HepG2 (cell line): ENCODE measurements around the gene CLIC1. TPM values are rescaled to one million over a fixed set of nuclear protein-coding genes. Genes with fewer than 3 reads are reported as not detected.

Source experiments
- ARNT2 ChIP-seq: sonication (generic); formaldehyde crosslinking; IDR thresholded peaks from 2 replicates; pipeline ENCODE4 v1.8.0; 2022; ENCODE audit warnings: mild to moderate bottlenecking, low read depth, missing genetic modification reagents, moderate library complexity
- ATF3 ChIP-seq: sonication (generic); formaldehyde crosslinking; IDR thresholded peaks from 2 replicates; pipeline ENCODE4 v1.4.0; 2020; ENCODE audit warnings: missing genetic modification reagents
- BRCA1 ChIP-seq: sonication (generic); formaldehyde crosslinking; IDR thresholded peaks from 2 replicates; pipeline ENCODE4 v1.4.0; 2020; ENCODE audit warnings: missing genetic modification reagents
- FIP1L1 ChIP-seq: fragments of 200-400 bp; formaldehyde crosslinking; IDR thresholded peaks from 2 replicates; pipeline ENCODE4 v1.6.1; 2018; ENCODE audit warnings: low read depth, mild to moderate bottlenecking, low read length, moderate library complexity, borderline replicate concordance; ENCODE audit not compliant: insufficient read depth
- HMGA1 ChIP-seq: sonication (generic); formaldehyde crosslinking; conservative IDR thresholded peaks from 2 replicates; pipeline ENCODE4 v1.4.0; 2020; ENCODE audit warnings: missing genetic modification reagents
- NCOA1 ChIP-seq: sonication (generic); formaldehyde crosslinking; IDR thresholded peaks from 2 replicates; pipeline ENCODE4 v1.9.0; 2021; ENCODE audit warnings: missing genetic modification reagents
- SRF ChIP-seq: IDR thresholded peaks from 2 replicates; pipeline ENCODE4 v1.6.1; 2011; ENCODE audit warnings: mild to moderate bottlenecking, low read depth, low read length, moderate library complexity
- TFDP2 ChIP-seq: sonication (generic); formaldehyde crosslinking; IDR thresholded peaks from 2 replicates; pipeline ENCODE4 v1.4.0; 2020; ENCODE audit warnings: missing genetic modification reagents
- ZKSCAN1 ChIP-seq: fragments of 150-350 bp; IDR thresholded peaks from 2 replicates; pipeline ENCODE4 v1.6.1; 2014; ENCODE audit warnings: low read length
- ZNF180 ChIP-seq: sonication (generic); formaldehyde crosslinking; IDR thresholded peaks from 2 replicates; pipeline ENCODE4 v1.4.0; 2020; ENCODE audit warnings: low read depth, missing genetic modification reagents, borderline replicate concordance
- ZNF337 ChIP-seq: sonication (generic); formaldehyde crosslinking; IDR thresholded peaks from 2 replicates; pipeline ENCODE4 v1.5.1; 2020; ENCODE audit warnings: missing genetic modification reagents, low read depth, mild to moderate bottlenecking, borderline replicate concordance
- ZNF431 ChIP-seq: sonication (generic); formaldehyde crosslinking; IDR thresholded peaks from 2 replicates; pipeline ENCODE4 v1.9.0; 2022; ENCODE audit warnings: missing genetic modification reagents, low read depth, mild to moderate bottlenecking, borderline replicate concordance
- ZNF607 ChIP-seq: sonication (generic); formaldehyde crosslinking; IDR thresholded peaks from 2 replicates; pipeline ENCODE4 v1.5.1; 2020; ENCODE audit warnings: missing genetic modification reagents, mild to moderate bottlenecking, borderline replicate concordance
- ZNF800 ChIP-seq: sonication (generic); formaldehyde crosslinking; IDR thresholded peaks from 2 replicates; pipeline ENCODE4 v1.4.0; 2020; ENCODE audit warnings: missing genetic modification reagents
- polyA plus RNA-seq, 8 experiments: library from polyadenylated mRNA; depleted of rRNA in 3 of 8; stranded (reverse) in 7 of 8; unstranded in 1 of 8; fragments of >200 nt; fragmentation: Illumina TruSeq in 4 of 8; extraction: Trizol in 4 of 8; gene quantifications; 2 replicates each; pipeline versions ENCODE4 v1.2.1 to v1.2.3, GENCODE V29; 2011 to 2016; ENCODE audit warnings: low read depth in 4 of 8, missing spikeins in 1 of 8, mixed read lengths in 1 of 8; ENCODE audit not compliant: insufficient read depth in 1 of 8
- total RNA-seq, 5 experiments: library from RNA; depleted of rRNA; stranded (reverse); fragments of >200 nt; fragmentation: Illumina TruSeq; extraction: Trizol; gene quantifications; 2 replicates each; pipeline ENCODE4 v1.2.3, GENCODE V29; 2016; ENCODE audit warnings: low read depth in 1 of 5
- TF ChIP-seq, protein P1 (sequence below), 2 experiments: fragments of 450-650 bp in 1 of 2; sonication (generic) in 1 of 2; formaldehyde crosslinking; IDR thresholded peaks; 2 replicates each; pipeline versions ENCODE4 v1.5.0 to v1.8.0; 2020 to 2022; ENCODE audit warnings: mild to moderate bottlenecking in 1 of 2, missing genetic modification reagents in 1 of 2

The CLIC1 gene
- total and polyA plus RNA-seq, 2 of the 13 experiments (the other 11 are each of a cell fraction or from before 2014, with no cell fraction given): 602 to 891 TPM

GRCh38 chr6:31737315-31737990 lies 1.1 kb upstream of the CLIC1 start (continued):
- TF ChIP-seq BRCA1 (CRISPR knock-in tag) (no peak), FIP1L1 (no peak), NCOA1 (CRISPR knock-in tag) (no peak), ZKSCAN1 (no peak), TFDP2 (no peak; the same call in none of the 2 replicates), ZNF337 (CRISPR knock-in tag) (0 out of 2 replicates have a peak, but pooled peaks have one; percentile 41), ZNF607 (CRISPR knock-in tag) (no peak), SRF (peak; percentile 6; the same call in 1 of the 2 replicates), ATF3 (no peak; the same call in 1 of the 2 replicates), ZNF431 (CRISPR knock-in tag) (no peak; the same call in 1 of the 2 replicates), ZNF800 (CRISPR knock-in tag) (no peak), HMGA1 (CRISPR knock-in tag) (no peak), ARNT2 (CRISPR knock-in tag) (no peak), ZNF180 (CRISPR knock-in tag) (no peak)
- TF ChIP-seq, protein P1, sequence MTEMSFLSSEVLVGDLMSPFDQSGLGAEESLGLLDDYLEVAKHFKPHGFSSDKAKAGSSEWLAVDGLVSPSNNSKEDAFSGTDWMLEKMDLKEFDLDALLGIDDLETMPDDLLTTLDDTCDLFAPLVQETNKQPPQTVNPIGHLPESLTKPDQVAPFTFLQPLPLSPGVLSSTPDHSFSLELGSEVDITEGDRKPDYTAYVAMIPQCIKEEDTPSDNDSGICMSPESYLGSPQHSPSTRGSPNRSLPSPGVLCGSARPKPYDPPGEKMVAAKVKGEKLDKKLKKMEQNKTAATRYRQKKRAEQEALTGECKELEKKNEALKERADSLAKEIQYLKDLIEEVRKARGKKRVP (CRISPR knock-in tag; IDR thresholded peaks at IDR 0.05): peak in 1 of 2 experiments; percentile 71; a peak in 2 of 4 replicates
- TF ChIP-seq, all 625 proteins: peak for 195
